Measurements from ENCODE around the gene FBXL20.

GRCh38 chr17:39224778-39225307, 176.6 kb downstream of the FBXL20 start:
- no peak for TF ChIP-seq CTCF (IDR thresholded peaks at IDR 0.05; ENCODE audit: low read length)
- TF ChIP-seq EZH2 (IDR thresholded peaks at IDR 0.05; ENCODE audit: borderline replicate concordance, low read length) = no peak

Data from OCI-LY1 (cell line).